GM12878 (cell line): ENCODE measurements around the gene KCNAB3.

Experiments used
- CHD4 ChIP-seq: fragments of 200-600 bp; sonication (generic); IDR thresholded peaks from 2 replicates; pipeline ENCODE4 v1.6.1; 2016; ENCODE audit warnings: mild to moderate bottlenecking
- PML ChIP-seq: IDR thresholded peaks from 2 replicates; pipeline ENCODE4 v1.6.1; 2012; ENCODE audit warnings: low read length, inconsistent platforms
- RCOR1 ChIP-seq: conservative IDR thresholded peaks from 2 replicates; pipeline ENCODE4 v1.6.1; 2012; ENCODE audit warnings: low read depth, low read length, improper control_type of control experiment
- SMC3 ChIP-seq: IDR thresholded peaks from 2 replicates; pipeline ENCODE4 v1.6.1; 2011; ENCODE audit warnings: low read length, improper control_type of control experiment, borderline replicate concordance
- TF ChIP-seq, protein P1 (sequence below), 3 experiments: IDR thresholded peaks in 2 of 3; conservative IDR thresholded peaks in 1 of 3; 2 replicates each; pipeline ENCODE4 v1.5.1; 2011; ENCODE audit warnings: low read depth in 3 of 3, low read length in 3 of 3, mild to moderate bottlenecking in 3 of 3, control low read depth in 2 of 3, moderate library complexity in 2 of 3, inconsistent platforms in 1 of 3, mixed read lengths in 1 of 3; ENCODE audit not compliant: control insufficient read depth in 2 of 3, insufficient read depth in 1 of 3; ENCODE audit errors: extremely low read depth in 1 of 3

- TF ChIP-seq, protein P1, sequence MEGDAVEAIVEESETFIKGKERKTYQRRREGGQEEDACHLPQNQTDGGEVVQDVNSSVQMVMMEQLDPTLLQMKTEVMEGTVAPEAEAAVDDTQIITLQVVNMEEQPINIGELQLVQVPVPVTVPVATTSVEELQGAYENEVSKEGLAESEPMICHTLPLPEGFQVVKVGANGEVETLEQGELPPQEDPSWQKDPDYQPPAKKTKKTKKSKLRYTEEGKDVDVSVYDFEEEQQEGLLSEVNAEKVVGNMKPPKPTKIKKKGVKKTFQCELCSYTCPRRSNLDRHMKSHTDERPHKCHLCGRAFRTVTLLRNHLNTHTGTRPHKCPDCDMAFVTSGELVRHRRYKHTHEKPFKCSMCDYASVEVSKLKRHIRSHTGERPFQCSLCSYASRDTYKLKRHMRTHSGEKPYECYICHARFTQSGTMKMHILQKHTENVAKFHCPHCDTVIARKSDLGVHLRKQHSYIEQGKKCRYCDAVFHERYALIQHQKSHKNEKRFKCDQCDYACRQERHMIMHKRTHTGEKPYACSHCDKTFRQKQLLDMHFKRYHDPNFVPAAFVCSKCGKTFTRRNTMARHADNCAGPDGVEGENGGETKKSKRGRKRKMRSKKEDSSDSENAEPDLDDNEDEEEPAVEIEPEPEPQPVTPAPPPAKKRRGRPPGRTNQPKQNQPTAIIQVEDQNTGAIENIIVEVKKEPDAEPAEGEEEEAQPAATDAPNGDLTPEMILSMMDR (IDR thresholded peaks at IDR 0.05 in 2 of 3, conservative IDR thresholded peaks at IDR 0.05 in 1 of 3; ENCODE audit: control insufficient read depth in 2 of 3, extremely low read depth in 1 of 3, insufficient read depth in 1 of 3, low read depth in 3 of 3, low read length in 3 of 3): no peak
- TF ChIP-seq SMC3 (no peak), PML (no peak), CHD4 (no peak), RCOR1 (no peak)
Measured at GRCh38 chr17:7955414-7956227, 26.0 kb upstream of the KCNAB3 start.
